DMS153 treated with DMSO at 0.1 percent for 48 hours (cell line): ENCODE results near the gene ANO4.

Source experiments
- DNase-seq: peaks from one replicate; lab custom pipeline; 2025; ENCODE audit not compliant: unreplicated experiment; lab: John Stamatoyannopoulos, UW

ANO4 gene

DNA sequence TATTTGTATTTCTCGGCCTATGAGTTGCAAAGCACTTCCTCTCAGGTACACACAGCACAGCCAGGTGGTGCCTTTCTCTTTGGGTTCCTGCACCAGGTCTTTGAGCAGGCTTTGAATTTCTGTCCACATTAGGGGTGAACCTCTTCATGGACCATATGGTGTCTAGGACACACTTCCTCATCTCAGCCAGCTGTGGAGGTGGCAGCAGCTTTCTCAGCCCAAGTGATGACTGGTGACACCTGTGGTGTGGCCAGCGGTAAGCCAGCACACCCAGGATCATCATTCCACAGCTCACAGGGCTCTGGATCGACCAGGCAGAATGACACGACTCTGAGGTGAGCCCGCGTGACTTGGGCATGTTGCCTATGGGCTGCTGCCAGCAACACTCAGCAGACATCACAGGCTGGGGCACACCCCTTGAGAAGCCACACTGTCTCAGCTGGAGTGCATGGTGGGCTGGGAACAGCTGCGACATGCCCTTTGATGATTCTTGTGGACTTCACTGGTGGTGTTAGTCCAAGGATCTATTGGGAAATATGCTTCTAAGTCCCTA is 378.7 kb downstream of the ANO4 start:
- DNase-seq, result no peak

DNA sequence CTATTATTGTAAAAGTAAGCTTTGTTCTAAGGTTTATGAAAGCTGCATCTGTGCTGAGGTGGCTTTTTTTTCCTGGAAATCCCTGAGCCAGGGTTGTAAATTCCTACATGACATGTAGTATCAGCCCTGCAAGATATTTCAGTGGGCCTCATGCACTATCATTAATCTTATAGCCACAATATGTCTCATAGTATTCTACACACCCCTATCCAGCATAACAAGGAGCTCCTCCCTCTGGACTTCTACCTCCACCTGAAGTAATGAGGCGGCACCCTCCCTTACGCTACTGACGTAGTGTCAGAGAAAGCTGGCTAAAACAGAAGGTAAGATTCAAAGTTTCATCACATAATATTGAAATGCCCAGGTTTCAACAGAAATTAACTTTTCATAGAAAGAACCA is 380.0 kb downstream of the ANO4 start:
- no peak for DNase-seq
